ENCODE data around the gene TMEM154. TPM values are rescaled to one million over a fixed set of nuclear protein-coding genes. Genes with fewer than 3 reads are reported as not detected.

TMEM154 gene
- total RNA-seq, 4 donors from 2014 or later, result 0.38 to 1.3 (median 1.0) TPM

DNA sequence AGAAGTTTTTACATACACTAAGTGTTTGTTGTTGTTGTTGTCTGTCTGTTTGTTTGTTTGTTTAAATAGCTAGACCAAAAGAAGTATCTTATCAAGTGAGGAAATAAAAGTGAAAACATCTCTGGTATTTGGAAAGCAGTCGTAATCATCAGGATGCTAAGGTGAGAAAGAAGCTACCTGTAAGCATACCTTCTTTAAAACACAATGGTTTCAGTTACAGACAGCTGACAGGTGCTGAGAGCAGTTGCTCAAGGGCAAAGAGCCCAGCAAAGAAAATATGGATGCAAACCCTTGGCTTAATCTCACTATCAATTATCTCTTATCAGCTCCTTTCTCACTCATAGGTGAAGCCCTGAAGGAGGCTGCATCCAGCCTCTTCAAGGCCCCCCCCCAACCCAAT is 101.1 kb downstream of the TMEM154 start:
- TF ChIP-seq, protein P1, sequence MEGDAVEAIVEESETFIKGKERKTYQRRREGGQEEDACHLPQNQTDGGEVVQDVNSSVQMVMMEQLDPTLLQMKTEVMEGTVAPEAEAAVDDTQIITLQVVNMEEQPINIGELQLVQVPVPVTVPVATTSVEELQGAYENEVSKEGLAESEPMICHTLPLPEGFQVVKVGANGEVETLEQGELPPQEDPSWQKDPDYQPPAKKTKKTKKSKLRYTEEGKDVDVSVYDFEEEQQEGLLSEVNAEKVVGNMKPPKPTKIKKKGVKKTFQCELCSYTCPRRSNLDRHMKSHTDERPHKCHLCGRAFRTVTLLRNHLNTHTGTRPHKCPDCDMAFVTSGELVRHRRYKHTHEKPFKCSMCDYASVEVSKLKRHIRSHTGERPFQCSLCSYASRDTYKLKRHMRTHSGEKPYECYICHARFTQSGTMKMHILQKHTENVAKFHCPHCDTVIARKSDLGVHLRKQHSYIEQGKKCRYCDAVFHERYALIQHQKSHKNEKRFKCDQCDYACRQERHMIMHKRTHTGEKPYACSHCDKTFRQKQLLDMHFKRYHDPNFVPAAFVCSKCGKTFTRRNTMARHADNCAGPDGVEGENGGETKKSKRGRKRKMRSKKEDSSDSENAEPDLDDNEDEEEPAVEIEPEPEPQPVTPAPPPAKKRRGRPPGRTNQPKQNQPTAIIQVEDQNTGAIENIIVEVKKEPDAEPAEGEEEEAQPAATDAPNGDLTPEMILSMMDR (IDR thresholded peaks at IDR 0.05; ENCODE audit: low read depth), result no peak

- TF ChIP-seq, protein P1 (IDR thresholded peaks at IDR 0.05; ENCODE audit: low read depth), result no peak
Observed at GRCh38 chr4:152577708-152578396, 101.9 kb downstream of the TMEM154 start.

DNA sequence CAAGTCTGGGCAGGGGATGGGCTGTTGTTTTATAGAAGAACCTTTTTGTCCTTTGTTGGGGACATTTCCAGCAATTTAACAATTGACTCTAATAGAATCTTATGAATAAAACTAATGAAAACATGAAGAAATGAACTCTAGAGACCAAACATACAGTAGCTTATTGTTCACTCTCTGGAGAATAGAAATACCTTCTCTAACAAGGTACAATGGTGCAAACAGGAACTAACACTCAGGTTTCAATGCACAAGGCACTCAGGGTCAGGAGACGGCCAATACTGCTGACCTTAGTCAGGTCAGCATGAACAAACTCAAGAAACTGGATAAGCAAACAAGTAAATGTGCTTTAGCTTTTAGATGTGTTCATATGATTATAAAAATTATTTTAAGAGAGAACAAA is 104.3 kb downstream of the TMEM154 start:
- TF ChIP-seq, protein P1 (IDR thresholded peaks at IDR 0.05; ENCODE audit: low read depth), result no peak

- TF ChIP-seq, protein P1 (IDR thresholded peaks at IDR 0.05; ENCODE audit: low read depth), result no peak
Observed at GRCh38 chr4:152573861-152574260, 105.9 kb downstream of the TMEM154 start.

DNA sequence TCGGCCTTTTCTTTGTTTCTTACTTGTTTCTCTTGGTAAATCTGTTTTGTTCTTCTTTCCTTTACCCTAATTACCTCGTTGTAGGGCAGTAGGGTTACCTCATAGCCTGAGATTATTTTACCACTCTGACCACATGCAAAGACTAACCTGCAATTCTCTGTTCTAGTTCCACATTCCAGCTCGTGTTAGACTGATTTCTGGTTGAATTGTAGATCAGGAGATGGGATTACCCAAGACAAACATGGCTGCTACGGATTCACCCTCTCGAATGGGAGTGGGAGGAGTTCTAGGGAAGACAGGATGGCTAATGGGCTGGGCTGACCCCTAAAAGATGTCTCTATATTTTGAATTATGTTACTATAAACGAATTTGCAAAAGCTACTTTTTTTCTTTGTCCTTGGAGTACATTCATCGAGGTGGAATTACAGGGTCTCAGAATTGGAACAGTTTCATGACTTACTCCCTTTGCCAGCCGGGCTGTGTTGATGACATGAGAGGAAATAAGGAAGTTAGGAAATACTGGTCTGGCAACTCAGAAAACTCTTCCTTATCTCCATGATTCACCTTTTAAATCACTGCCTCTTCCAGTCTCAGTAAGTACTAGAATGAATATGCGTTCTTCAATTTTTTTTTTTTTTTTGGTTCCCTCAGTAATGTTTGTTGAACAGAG is 107.2 kb downstream of the TMEM154 start:
- TF ChIP-seq, protein P1 (IDR thresholded peaks at IDR 0.05; ENCODE audit: low read depth), result no peak

DNA sequence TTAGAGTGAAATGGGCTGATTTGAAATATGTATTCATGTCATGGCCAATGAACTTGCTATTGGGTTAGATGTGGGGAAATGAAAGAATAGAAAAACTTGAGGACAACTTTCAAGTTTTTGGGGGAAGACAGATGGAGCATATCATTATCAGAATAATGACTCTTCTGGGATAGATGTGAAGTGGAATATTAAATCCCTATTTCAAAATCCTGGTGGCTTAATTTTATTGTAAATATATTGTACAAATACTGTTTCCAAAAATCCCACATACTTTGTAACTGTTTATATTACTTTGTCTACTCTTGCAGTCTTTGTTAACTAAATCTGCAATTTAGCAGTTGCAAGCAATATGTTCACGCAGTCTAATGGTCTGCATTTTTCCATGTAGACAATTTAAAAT is 108.0 kb downstream of the TMEM154 start:
- TF ChIP-seq, protein P1 (IDR thresholded peaks at IDR 0.05; ENCODE audit: low read depth), result no peak

- TF ChIP-seq, protein P1 (IDR thresholded peaks at IDR 0.05; ENCODE audit: low read depth), result no peak
Observed at GRCh38 chr4:152571296-152571695, 108.5 kb downstream of the TMEM154 start.

All from subcutaneous adipose tissue (tissue), 4 donors.